Measurements from ENCODE around the gene FANCM.
"Not testable (repeated sequence)": the region's sequence is repeated elsewhere in the genome, so short reads cannot be mapped to it uniquely, and the experiment has no call there.

The FANCM gene

GRCh38 chr14:45140661-45141187 is 5.0 kb downstream of the FANCM start:
- DNase-seq: no peak

GRCh38 chr14:45142083-45142482 is 6.4 kb downstream of the FANCM start:
- DNase-seq: not testable (repeated sequence)

- no peak for DNase-seq
These were observed 8.9 kb downstream of the FANCM start for GRCh38 chr14:45144658-45145057.

GRCh38 chr14:45145214-45145613 is 9.5 kb downstream of the FANCM start:
- no peak for DNase-seq

- no peak for DNase-seq
These were observed 13.9 kb downstream of the FANCM start for GRCh38 chr14:45149602-45150001.

- no peak for DNase-seq
These were observed 14.7 kb downstream of the FANCM start for GRCh38 chr14:45150386-45150890.

GRCh38 chr14:45156067-45156466 is 20.3 kb downstream of the FANCM start:
- DNase-seq: no peak

GRCh38 chr14:45169906-45170305 is 34.2 kb downstream of the FANCM start:
- no peak for DNase-seq

- no peak for DNase-seq
These were observed 41.3 kb downstream of the FANCM start for GRCh38 chr14:45177076-45177475.

- DNase-seq: no peak
These were observed 45.6 kb downstream of the FANCM start for GRCh38 chr14:45181329-45181728.

GRCh38 chr14:45181806-45182205 is 46.1 kb downstream of the FANCM start:
- no peak for DNase-seq

GRCh38 chr14:45185100-45185814 is 49.5 kb downstream of the FANCM start:
- no peak for DNase-seq

- no peak for DNase-seq
These were observed 59.2 kb downstream of the FANCM start for GRCh38 chr14:45194964-45195363.

GRCh38 chr14:45198551-45198950 is 62.8 kb downstream of the FANCM start:
- DNase-seq: no peak

GRCh38 chr14:45199230-45199629 is 63.5 kb downstream of the FANCM start:
- no peak for DNase-seq

GRCh38 chr14:45201905-45202304 is 66.2 kb downstream of the FANCM start:
- no peak for DNase-seq

- no peak for DNase-seq
These were observed 68.5 kb downstream of the FANCM start for GRCh38 chr14:45204241-45204640.

- DNase-seq: no peak
These were observed 74.4 kb downstream of the FANCM start for GRCh38 chr14:45210159-45210558.

GRCh38 chr14:45211295-45211694 is 75.6 kb downstream of the FANCM start:
- no peak for DNase-seq

GRCh38 chr14:45212231-45212630 is 76.5 kb downstream of the FANCM start:
- DNase-seq: no peak

GRCh38 chr14:45213716-45214115 is 78.0 kb downstream of the FANCM start:
- not testable (repeated sequence) for DNase-seq

GRCh38 chr14:45214341-45214740 is 78.6 kb downstream of the FANCM start:
- not testable (repeated sequence) for DNase-seq

- no peak for DNase-seq
These were observed 86.9 kb downstream of the FANCM start for GRCh38 chr14:45222485-45223262.

- DNase-seq: no peak
These were observed 91.8 kb downstream of the FANCM start for GRCh38 chr14:45227566-45227965.
